ENCODE measurements around the gene CIB2.

Gene CIB2

GRCh38 chr15:78149068-78149804 is 18.0 kb upstream of the CIB2 start, which contains the start of gene IDH3A:
TSS of gene IDH3A (plus strand) at chr15:78149362. CDS start at chr15:78149404, 42 bp downstream.
- DNase-seq, result peak; percentile 90

GRCh38 chr15:78148392-78149067 is 17.3 kb upstream of the CIB2 start:
- no peak for DNase-seq

DNA sequence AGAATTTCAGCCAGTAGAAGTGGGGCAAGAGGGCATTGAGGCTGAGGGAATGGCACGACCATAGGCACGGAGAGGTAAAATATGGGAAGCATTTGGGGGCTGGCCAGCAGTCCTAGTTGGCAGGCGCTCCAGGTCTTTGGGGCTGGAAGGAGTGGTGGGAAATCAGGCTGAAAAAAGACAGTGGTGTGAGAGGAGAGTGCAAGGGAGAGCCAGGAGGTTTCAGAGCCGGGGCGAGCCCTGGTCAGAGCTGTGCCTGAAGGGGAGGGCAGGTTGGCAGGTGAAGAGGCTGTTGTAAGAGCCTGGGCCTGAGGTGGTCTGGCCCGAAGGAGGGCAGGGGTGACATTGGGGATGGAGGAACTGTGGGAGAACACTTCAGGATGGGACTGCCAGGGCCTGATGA is 16.3 kb upstream of the CIB2 start:
- no peak for DNase-seq

GRCh38 chr15:78146425-78147154 is 15.3 kb upstream of the CIB2 start:
- DNase-seq, result no peak

DNA sequence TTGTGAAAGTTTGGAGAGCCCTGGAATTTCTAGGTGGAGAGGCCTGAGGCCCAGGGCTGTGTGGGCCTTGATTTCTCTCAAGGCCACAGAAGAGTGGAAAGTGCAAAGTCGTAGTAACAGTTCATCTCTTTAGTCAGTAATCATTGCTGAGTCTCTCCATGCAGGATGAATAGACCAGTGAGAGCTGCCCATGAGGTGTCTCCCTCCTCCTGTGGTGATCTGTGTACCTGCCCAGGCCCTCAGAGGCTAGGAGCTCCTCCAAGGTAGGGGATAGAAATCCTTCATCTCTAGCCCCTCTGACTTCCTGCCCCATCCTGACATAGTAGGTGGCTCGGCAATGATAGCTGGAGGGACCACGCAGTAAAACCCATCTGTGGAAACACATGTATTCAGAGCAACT is 11.1 kb upstream of the CIB2 start:
- no peak for DNase-seq

- no peak for DNase-seq
Measured at GRCh38 chr15:78140292-78140691, 9.0 kb upstream of the CIB2 start.

- DNase-seq, result no peak
Measured at GRCh38 chr15:78139578-78139977, 8.3 kb upstream of the CIB2 start.

DNA sequence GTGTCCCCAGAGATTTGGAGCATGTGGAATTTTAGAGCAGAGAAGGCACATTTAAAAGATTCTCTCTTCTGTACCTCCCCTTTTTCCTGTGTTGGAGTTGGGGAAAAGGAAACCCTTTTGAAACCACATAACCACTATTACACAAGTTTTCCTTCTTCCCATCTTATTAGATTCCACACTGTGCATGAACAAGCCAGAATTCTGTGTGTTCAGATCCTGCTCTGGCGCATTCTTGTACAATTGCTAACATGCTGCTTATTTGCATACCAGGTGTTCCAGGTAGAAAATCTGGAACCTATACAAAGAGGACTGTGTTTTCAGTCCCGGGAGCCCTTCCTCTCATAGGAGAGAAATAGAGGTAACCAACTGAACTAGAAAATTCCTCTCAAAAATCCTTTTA is 2.6 kb upstream of the CIB2 start:
- no peak for DNase-seq

DNA sequence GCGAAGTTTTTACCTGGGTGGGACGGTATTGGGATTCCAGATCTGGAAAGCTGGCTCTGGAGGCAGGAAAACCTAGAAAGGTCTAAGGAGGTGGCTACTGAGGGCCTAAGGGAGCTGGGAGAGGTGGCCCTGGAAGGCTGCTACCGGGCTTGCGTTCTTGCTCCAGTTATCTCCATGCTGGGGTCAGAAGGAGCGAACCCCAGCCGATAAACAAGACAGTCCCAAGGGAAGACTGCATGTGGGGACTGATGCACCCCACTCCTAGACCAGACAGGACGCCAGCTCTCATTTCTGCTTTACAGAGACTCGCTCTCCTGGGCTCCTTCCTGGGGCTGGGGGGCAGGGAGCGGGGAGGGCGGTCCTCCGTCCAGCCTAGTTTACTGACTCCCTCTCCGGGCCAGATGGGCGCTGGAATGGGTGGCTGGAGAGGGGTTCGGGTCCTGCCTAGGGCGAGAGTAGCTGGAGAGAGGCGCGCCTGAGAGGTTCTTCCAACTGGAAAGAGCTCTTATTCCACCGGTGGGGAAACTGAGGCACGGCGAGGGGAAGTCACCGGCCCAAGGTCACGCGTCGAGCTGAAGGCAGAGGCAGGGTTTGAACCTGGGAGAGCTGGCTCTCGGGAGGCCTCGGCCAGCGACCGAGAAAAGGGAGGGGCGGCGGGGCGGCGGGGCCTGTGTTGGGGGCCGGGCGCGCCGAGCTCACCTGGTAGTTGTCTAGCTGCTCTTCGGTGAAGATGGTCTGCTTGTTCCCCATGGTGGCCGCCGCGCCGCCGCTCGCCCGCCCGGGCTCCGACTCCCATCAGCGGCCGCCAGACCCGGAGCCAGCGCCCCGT is 565 bp downstream of the CIB2 start:
- DNase-seq, result peak; percentile 8

DNA sequence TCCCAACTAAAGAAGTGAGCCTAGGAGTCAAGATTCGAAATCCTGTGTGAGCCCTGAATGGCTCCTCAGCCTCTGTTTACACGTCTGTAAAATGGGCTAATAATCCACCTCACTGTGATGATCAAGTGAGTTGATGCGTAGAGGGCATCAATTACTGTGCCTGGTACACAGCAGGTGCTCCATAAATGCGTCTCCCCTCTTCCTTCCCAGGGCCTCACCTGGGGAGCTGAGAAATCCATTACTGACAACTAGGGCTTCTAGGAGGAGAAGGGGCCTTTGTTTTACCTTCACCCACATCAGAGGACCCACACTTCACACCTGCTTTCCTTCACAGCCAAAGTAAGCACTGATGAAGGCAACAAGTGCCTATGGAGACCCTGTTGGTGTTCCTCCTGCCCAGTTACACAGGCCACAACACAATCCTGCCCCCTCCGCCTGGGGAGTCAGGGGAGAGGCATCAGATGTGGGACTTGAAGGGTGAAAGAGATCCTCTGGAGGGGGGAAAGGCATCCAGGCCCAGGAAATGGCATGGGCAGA is 1.4 kb downstream of the CIB2 start:
- DNase-seq, result no peak

DNA sequence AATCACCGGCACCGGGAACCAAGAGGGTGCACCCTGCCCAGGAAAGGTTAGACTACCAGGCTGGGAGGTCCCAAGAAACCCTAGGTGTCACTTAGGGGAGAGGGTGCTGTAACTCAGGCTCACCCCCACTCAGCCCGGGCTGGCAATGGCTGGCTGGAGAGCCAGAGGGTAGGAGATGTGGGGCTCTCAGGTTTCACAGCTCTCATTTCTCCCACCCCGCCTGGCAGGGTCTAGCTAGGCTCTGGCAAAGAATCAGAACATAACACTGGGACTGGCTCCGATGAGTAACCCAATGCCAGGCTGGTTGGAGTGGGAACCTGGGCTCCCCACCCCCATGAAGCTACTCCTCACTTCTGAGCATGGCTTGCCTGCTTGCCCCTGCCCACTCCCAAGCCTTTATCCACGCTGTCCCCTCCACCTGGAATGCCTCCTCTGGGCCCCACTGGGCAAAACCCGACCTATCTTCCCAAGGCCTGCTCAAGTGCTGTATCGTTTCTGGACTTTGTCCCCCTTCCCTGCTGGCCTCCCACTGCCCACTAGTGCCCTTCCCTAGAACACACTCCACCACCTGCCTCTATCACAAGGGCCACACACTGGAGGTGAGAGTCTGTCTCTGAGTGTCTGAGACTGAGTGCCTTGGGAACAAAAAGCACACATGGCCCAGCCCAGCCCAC is 2.0 kb downstream of the CIB2 start:
- peak; percentile 72 for DNase-seq

GRCh38 chr15:78127882-78128281 is 3.4 kb downstream of the CIB2 start:
- DNase-seq, result peak; percentile 10

DNA sequence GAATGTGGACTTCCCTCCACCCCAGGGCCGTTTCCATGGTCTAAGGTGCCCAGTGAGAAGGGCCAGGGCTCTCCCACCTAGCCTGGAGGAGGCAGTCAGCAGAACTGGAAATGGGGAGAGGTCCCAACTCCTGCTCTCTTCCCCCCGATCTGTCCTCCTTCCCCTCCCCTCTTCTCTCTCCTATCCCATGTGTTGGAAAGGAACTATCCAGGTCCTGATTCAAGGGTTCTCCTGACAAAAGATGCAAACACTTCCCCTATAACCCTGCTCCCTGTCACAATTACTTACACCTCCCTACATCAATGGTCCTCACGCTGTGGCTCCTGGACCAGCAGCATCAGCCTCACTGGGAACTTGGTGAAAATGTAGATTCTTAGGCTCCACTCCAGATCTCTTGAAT is 6.0 kb downstream of the CIB2 start:
- no peak for DNase-seq

- DNase-seq, result no peak
Measured at GRCh38 chr15:78120523-78120922, 10.7 kb downstream of the CIB2 start.

DNA sequence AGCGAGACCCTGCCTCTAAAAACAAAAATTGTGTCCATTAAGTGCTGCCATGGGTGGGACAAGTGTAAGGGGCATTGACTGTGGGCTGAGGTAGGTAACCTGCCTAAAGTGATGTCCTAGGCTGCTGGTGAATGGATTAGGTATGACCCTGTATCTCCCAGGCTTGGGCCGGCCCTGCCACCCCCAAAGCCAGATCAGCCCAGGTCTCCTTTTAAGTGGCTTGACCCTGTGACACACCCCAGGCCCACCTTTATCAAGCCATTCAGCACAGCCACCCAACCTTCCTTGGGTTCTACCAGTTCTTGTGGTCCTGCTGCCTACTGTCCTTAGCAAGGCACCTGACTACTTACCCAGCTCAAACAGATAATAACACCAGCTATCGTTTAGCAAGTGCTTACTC is 18.7 kb downstream of the CIB2 start:
- no peak for DNase-seq

DNA sequence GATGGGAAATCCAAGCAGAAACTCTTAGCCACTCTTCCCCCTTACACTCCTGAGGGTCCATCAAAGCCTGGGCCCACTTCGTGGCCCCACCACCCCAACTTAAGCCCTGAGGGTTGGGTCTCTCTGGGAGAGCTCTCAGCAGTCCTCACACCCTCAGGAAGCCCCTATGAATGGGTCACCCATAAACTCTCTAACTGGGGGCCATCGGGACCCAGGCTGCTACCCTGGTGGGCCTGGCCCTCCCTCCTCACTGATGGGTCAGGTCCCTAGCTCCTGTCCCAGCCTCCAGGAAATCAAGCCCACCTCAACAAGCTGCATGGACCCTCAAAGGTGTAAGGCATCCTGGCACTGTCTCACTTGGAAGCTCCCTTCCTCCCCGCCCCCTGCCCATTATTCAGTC is 19.5 kb downstream of the CIB2 start:
- DNase-seq, result no peak

DNA sequence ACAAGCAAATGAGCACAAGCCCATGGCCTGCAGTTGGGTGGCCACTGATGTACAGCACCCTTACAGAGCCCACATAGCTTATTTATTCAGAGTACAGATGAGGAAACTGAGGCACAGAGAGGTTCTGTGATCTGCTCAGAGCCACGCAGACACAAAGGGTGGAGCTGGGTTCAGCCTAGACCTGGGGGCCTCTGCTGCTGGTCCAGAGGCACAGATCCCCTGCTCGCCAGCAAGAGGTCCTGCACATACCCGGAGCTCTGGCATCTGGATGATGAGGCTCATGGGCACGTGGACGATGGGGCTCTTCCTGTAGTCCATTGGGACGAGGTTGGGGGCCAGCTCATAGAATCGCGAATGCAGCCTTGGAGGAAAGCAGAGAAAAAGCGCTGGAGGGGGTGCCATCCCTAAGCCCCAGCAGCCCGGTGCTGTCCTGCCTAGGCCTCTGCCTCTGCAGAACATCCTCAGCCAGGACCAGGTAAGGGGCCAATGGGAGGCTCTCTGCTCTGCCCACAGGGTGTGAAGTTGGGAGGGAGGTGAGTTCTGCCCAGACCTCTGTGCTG is 20.2 kb downstream of the CIB2 start:
- DNase-seq, result no peak

GRCh38 chr15:78110096-78110495 is 21.1 kb downstream of the CIB2 start:
- DNase-seq, result no peak

DNA sequence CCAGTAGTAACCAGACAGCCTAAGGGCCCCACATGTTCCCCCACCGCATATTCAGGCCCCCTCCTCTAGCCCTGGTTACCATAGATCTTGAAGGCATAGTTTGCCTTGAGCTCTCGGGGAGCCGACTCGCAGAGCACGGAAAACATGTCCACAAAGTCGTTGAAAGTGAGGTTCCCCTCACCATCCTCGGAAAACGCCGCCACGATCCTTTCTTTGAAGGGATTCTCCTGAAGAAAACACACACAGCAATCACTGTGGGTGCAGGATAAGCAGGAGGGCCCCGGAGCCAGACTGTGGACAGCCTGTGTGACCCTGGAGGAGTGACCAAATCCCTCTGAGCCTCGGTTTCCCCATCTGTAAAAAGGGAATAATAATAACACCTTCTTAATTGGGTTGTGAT is 22.1 kb downstream of the CIB2 start:
- DNase-seq, result no peak

DNA sequence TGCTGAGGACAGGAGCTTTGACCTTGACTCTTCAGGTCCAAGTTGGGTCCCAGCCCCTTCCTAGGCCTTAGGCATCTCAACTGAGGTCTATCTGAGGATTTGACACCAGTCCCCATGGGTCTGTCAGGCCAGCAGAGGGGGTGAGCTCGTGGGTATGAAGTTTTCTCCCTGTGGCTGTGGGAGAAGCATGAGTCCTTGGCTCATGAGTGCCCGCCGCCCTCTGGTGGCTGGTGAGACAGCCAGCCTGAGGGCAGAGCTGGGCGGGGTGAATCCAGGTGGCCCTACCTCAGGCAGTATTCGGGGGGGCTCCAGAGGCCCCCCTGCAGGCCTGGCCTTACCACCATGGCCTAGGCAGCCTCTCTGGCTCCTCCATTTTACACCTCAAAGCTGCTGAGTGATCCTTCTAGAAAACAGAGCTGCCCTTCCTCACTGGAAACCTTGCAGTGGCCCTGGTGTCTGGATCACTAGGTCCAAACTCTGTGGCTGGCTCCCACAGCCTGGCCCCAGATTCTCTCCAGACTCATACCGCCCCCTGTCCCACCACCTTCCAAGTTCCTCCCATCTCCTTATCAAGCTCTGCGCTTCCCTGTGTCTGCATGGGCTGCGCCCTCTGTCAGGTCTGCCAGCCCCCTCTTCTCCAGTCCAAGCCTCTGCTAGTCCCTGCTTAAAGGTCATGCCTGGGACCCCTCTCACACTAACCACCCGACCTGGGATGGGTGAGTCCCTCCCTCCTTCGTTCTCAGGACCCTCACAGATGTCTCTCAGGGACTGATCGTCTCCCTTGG is 22.8 kb downstream of the CIB2 start:
- DNase-seq, result peak; percentile 42

DNA sequence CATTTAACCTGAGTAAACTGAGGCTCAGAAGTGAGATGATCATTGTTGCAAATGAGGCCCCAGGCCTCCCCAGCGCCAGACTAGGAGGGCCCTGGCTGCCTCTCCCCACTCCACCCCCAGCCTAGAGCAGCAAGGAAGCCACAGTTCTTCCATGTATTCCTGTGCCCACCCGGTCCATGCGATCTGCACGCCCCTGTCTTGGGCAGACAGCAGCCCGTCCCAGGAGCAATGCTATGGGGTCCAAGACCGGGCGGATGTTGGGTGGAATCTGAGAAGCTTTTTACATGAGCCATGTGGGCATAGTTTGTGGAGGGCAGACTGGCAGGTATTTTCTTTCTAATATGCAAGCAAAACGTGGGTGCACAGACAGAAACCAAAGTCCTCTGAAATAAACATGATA is 23.8 kb downstream of the CIB2 start:
- no peak for DNase-seq
